CD4-positive, alpha-beta T cell (primary cell): ENCODE measurements around the gene SLC2A1. TPM values are rescaled to one million over a fixed set of nuclear protein-coding genes. Genes with fewer than 3 reads are reported as not detected.

ENCODE experiments used
- ATAC-seq: fragments of 200-7000 bp; cut with Tn5 transposase; one replicate; pipeline ENCODE4 v1.10.0; 2022; ENCODE audit warnings: mild to moderate bottlenecking; ENCODE audit not compliant: poor library complexity
- CTCF ChIA-PET: fragments of 350-600 bp; sonication (Branson Sonifier 250); formaldehyde crosslinking; loops from one replicate; lab custom pipeline; 2021; ENCODE audit warnings: antibody characterized with exemption, inconsistent platforms; lab: Charles Lee
- POLR2A ChIA-PET: fragments of 350-600 bp; sonication (Branson Sonifier 250); formaldehyde crosslinking; loops from one replicate; lab custom pipeline; 2021; ENCODE audit warnings: antibody characterized with exemption, inconsistent platforms; lab: Charles Lee
- DNase-seq, 14 experiments: peaks; one replicate each; pipeline ENCODE4 v3.0.0-alpha.2; 2013 to 2020; ENCODE audit warnings: mixed read lengths in 2 of 14
- H3K27ac ChIP-seq, 2 donors: one replicate each; pipeline versions ENCODE4 v1.5.1 to v1.7.0; 2013; ENCODE audit warnings: low read length in 2 of 2, low read depth in 1 of 2, mild to moderate bottlenecking in 1 of 2
- H3K27me3 ChIP-seq, 2 experiments: 1 replicate in 1 of 2; 2 replicates in 1 of 2; pipeline versions ENCODE4 v1.6.1 to v1.7.0; 2013; ENCODE audit warnings: low read length in 2 of 2, control low read depth in 1 of 2, mild to moderate bottlenecking in 1 of 2, moderate library complexity in 1 of 2; ENCODE audit not compliant: insufficient read depth in 2 of 2, control insufficient read depth in 1 of 2
- H3K36me3 ChIP-seq: one replicate; pipeline ENCODE4 v1.6.1; 2013; ENCODE audit warnings: low read length, control low read depth; ENCODE audit not compliant: insufficient read depth
- H3K4me1 ChIP-seq: one replicate; pipeline ENCODE4 v1.6.1; 2013; ENCODE audit warnings: low read length, control low read depth; ENCODE audit not compliant: insufficient read depth
- H3K4me3 ChIP-seq: one replicate; pipeline ENCODE4 v1.5.1; 2013; ENCODE audit warnings: mild to moderate bottlenecking, low read length, moderate library complexity
- H3K9me3 ChIP-seq, 2 experiments: 1 replicate in 1 of 2; 2 replicates in 1 of 2; pipeline versions ENCODE4 v1.6.1 to v1.7.0; 2013; ENCODE audit warnings: low read length in 2 of 2, mild to moderate bottlenecking in 2 of 2, control low read depth in 1 of 2, moderate library complexity in 1 of 2; ENCODE audit not compliant: control insufficient read depth in 1 of 2, insufficient read depth in 1 of 2
- H3K27ac Mint-ChIP-seq: one replicate; pipeline ENCODE4 v1.8.0; 2020; ENCODE audit warnings: mixed read lengths
- H3K27me3 Mint-ChIP-seq: one replicate; pipeline ENCODE4 v1.8.0; 2021; ENCODE audit warnings: mixed read lengths
- H3K36me3 Mint-ChIP-seq: one replicate; pipeline ENCODE4 v1.8.0; 2021; ENCODE audit warnings: low read depth, mixed read lengths
- H3K4me1 Mint-ChIP-seq: one replicate; pipeline ENCODE4 v1.8.0; 2021; ENCODE audit warnings: low read depth, mixed read lengths
- H3K4me3 Mint-ChIP-seq: one replicate; pipeline ENCODE4 v1.8.0; 2020; ENCODE audit warnings: mild to moderate bottlenecking, mixed read lengths
- H3K9me3 Mint-ChIP-seq: one replicate; pipeline ENCODE4 v1.8.0; 2020; ENCODE audit warnings: mixed read lengths
- CTCF ChIP-seq: fragments of 200-600 bp; IDR thresholded peaks from one replicate; pipeline ENCODE4 v1.8.0; 2022; ENCODE audit warnings: antibody characterized with exemption, mild to moderate bottlenecking
- intact Hi-C, 2 experiments: fragments of 100-400 bp; cut with DNase I in 1 of 2; cut with micrococcal nuclease in 1 of 2; formaldehyde crosslinking; loops; one replicate each; pipeline versions ENCODE4 v1.15.1 to v1.9.0; 2023 to 2025; cut with DNase I, micrococcal nuclease
- total RNA-seq, 174 experiments: library from RNA in 2 of 174; stranded (reverse) in 2 of 174; gene quantifications; one replicate each; pipeline ENCODE4 v1.2.3 and lab custom pipeline; 2021 to 2026

Gene SLC2A1
- total RNA-seq, 2 experiments from 2014 or later = 78.6 to 80.9 TPM

GRCh38 chr1:42973286-42973685 is 14.6 kb upstream of the SLC2A1 start:
- ATAC-seq = no peak
- no peak for DNase-seq
- no peak overlapping the region for H3K4me3 ChIP-seq
- Mint-ChIP-seq H3K36me3 (no peaks in the 10 kb centered on the region), H3K9me3 (no peaks in the 10 kb centered on the region), H3K27me3 (no peaks in the 10 kb centered on the region), H3K4me1 (no peaks in the 10 kb centered on the region), H3K27ac (no peak overlapping the region), H3K4me3 (no peak overlapping the region)
- CTCF ChIA-PET = interaction anchor here (0.6 to 1.1 kb wide), 2 partner anchors 52 to 60 kb away, joined by 3 read pairs; no protein-coding TSS in a partner anchor
- H3K27ac ChIP-seq = no peak overlapping the region
- POLR2A ChIA-PET = no interaction called here
- H3K27me3 ChIP-seq = no peaks in the 10 kb centered on the region
- H3K4me1 ChIP-seq = no peaks in the 10 kb centered on the region
- intact Hi-C loops = no loop called here
- no peaks in the 10 kb centered on the region for H3K36me3 ChIP-seq
- no peaks in the 10 kb centered on the region for H3K9me3 ChIP-seq
- no peak for TF ChIP-seq CTCF

GRCh38 chr1:42971841-42972291 is 13.2 kb upstream of the SLC2A1 start:
- no peaks in the 10 kb centered on the region for H3K4me1 ChIP-seq
- no peak overlapping the region for H3K4me3 ChIP-seq
- no peaks in the 10 kb centered on the region for H3K4me1 Mint-ChIP-seq
- no peaks in the 10 kb centered on the region for H3K27me3 Mint-ChIP-seq
- no peaks in the 10 kb centered on the region for H3K9me3 Mint-ChIP-seq
- ATAC-seq (no peak), DNase-seq (no peak)
- intact Hi-C loops = no loop called here
- H3K4me3 Mint-ChIP-seq = no peak overlapping the region
- CTCF ChIA-PET = no interaction called here
- no peaks in the 10 kb centered on the region for H3K9me3 ChIP-seq
- H3K27me3 ChIP-seq = no peaks in the 10 kb centered on the region
- H3K27ac Mint-ChIP-seq = no peak overlapping the region
- H3K36me3 ChIP-seq = no peaks in the 10 kb centered on the region
- TF ChIP-seq CTCF = no peak
- H3K27ac ChIP-seq = no peak overlapping the region
- POLR2A ChIA-PET = no interaction called here
- no peaks in the 10 kb centered on the region for H3K36me3 Mint-ChIP-seq

- H3K4me3 Mint-ChIP-seq = no peak overlapping the region
- ChIA-PET CTCF (no interaction called here), POLR2A (no interaction called here)
- intact Hi-C loops = no loop called here
- DNase-seq (no peak), ATAC-seq (no peak)
- no peaks in the 10 kb centered on the region for H3K4me1 Mint-ChIP-seq
- H3K27ac Mint-ChIP-seq = no peak overlapping the region
- no peaks in the 10 kb centered on the region for H3K27me3 Mint-ChIP-seq
- Histone ChIP-seq H3K9me3 (no peaks in the 10 kb centered on the region), H3K4me3 (no peak overlapping the region), H3K27me3 (no peaks in the 10 kb centered on the region), H3K4me1 (no peaks in the 10 kb centered on the region), H3K27ac (no peak overlapping the region), H3K36me3 (no peaks in the 10 kb centered on the region)
- H3K9me3 Mint-ChIP-seq = no peaks in the 10 kb centered on the region
- TF ChIP-seq CTCF = no peak
- H3K36me3 Mint-ChIP-seq = no peaks in the 10 kb centered on the region
These were observed 11.5 kb upstream of the SLC2A1 start for GRCh38 chr1:42970143-42970542.
